Nucleus accumbens (tissue), 56 donors: Measurements from ENCODE around the gene DIP2C.
"Not testable (repeated sequence)": the region's sequence is repeated elsewhere in the genome, so short reads cannot be mapped to it uniquely, and the experiment has no call there.

Experiments
- DNase-seq, 56 donors: peaks; one replicate each; lab custom pipeline; 2025; lab: John Stamatoyannopoulos, UW

Gene DIP2C

GRCh38 chr10:478471-479245 lies 210.8 kb downstream of the DIP2C start:
- no peak for DNase-seq

DNA sequence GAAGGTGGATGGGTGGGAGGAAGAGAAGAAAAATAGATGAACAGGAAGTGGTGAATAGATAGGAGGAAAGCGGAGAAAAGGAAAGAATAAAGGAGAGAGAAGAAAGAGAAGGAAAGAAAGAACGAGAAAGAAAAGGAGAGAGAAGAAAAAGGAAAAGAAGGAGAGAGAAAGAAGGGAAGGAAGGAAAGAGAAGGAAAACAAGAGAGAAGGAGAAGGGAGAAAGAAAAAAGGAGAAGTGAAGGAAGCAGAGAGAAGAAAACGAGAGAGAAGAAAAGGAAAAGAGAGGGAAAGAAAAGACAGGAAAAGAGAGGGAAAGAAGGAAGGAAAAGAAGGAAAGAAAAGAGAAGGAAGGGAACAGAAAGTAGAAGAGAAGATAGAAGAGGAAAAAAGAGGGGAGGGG lies 211.8 kb downstream of the DIP2C start:
- no peak for DNase-seq

GRCh38 chr10:476455-476780 lies 213.1 kb downstream of the DIP2C start:
- no peak for DNase-seq

DNA sequence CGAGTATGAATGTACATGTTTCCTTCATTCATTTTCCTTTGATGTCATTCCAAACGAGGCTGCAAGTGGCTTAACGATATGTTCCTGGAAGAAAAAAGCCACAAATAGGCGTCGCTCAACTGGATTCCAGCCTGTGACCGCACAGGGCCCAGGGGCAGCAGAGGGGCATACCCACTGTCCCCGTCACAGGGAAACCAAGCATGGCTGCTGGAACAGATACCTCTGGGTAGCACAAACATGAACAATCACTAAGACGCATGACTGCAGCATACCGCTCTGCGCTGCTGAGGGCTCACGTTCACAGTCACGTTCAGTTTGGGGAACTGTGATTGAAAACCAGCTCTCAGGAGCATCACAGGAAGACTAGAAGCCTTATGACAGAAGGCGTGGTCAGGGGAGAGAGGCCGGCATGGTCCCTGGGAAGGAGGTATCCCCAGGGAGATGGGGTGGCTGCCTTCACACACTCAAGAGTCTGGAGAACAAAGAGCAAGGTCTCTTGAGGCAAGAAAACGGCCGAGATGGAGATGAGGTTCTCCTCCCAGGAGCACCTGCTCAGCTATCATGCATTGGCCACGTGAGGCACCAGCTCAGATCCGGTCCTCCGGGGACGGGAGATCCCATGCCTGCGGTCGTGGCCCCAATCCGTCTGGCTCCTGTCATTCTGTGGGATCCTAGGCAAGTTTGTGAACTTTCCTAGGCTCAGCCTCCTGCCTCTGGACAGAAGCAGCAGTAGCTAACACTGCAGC lies 213.6 kb downstream of the DIP2C start:
- DNase-seq: no peak

DNA sequence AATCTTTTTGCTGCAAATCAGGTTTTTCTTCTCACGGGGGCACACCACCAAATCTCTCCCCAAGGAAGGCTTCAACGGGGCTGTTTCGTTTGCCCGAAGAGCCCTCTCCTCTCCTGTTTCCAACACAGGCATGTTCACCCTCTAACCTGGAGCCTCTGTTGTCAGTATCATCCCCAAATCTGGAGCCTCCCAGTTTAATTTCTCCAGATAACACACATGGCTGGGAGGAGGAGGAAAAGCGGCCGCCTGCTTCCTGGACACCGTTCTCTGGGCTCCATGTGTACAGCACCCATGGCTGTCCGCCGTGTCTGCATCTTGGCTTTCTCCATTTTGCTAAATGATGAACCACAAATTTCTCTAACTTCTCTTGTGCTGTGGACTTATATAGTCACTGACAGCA lies 214.5 kb downstream of the DIP2C start:
- no peak for DNase-seq

GRCh38 chr10:474406-474805 lies 215.1 kb downstream of the DIP2C start:
- no peak for DNase-seq

DNA sequence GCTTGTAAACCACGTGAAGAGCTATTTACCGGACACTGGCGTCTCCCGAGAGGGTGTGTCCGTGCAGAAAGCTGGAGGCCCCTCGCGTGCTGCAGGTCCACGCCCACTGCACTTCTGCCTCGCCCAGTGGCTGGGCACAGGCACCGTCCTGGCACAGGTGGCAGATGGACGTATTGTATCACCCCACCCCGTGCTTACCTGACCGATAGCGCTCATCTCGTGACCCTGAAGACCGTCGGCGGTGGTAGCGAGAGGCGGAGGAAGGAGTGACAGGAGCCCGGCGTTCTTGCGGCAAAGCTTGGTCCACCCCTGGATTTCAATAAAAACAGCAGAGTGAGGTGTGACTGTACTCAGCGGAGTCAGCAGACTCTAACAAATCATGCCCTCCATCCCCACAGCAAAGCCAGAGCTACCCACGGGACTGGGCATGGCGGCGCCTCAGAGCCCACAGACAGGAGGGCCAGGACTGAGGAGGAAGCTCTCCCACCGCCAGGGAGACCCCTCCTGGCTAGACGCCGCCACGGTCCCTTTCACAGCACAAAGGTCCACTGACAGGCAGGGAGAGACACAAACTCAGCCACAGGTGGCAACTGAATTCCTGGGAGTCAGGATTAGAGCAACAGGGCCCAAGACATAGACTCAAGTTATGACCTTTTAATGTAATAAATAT lies 217.1 kb downstream of the DIP2C start:
- no peak for DNase-seq

GRCh38 chr10:470339-471003 lies 219.0 kb downstream of the DIP2C start:
- DNase-seq: peak in 1 of 56 donors; percentile 35

DNA sequence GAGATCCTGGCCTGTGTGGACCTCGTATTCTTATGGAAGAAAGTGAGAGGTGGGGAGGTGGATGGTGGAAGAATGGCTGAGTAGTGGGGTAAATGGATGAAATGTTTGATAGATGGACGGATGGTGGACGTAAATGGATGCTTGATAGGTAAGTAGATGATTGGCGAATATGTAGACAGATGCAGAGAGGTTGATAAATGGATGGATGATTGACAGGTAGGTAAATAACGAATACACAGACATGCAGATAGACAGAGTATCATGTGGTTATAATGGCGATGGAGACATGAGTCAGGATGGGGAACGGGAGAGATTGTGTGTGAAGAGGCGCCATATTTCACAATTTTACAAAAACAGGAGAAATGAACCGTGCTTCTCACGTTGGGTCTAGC lies 219.5 kb downstream of the DIP2C start:
- DNase-seq: no peak

- DNase-seq: no peak
Observed at GRCh38 chr10:459743-460142, 229.7 kb downstream of the DIP2C start.

DNA sequence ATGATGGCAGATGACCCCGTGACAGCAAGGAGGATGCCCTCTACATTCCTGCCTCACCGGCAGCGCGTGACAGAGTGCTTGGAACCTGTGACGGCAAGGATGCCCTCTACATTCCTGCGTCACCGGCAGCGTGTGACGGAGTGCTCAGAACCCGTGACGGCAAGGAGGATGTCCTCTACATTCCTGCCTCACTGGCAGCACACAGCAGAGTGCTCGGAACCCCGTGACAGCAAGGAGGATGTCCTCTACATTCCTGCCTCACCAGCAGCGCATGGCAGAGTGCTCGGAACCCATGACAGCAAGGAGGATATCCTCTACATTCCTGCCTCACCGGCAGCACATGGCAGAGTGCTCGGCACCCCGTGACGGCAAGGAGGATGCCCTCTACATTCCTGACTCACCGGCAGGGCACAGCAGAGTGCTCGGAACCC lies 231.0 kb downstream of the DIP2C start:
- DNase-seq: no peak

GRCh38 chr10:456486-456885 lies 233.0 kb downstream of the DIP2C start:
- no peak for DNase-seq

DNA sequence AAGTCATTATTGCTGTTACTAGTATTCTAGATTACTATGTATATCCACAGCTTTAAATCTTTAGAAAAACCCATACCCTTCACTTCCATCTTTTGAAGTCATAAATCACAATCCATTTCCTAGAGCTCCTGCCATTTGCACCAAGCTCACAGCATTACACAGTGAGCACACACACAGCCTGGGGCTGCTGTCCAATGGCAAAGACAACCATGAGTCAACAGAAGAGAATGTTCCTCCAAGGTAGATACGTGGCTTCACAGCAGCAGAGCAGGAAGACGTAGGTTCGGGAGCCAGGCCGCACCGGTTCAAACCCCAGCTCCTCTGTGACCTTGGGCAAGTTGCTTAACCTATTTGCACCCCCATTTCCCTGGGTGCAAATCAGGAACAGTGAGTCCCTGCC lies 234.6 kb downstream of the DIP2C start:
- DNase-seq: no peak

DNA sequence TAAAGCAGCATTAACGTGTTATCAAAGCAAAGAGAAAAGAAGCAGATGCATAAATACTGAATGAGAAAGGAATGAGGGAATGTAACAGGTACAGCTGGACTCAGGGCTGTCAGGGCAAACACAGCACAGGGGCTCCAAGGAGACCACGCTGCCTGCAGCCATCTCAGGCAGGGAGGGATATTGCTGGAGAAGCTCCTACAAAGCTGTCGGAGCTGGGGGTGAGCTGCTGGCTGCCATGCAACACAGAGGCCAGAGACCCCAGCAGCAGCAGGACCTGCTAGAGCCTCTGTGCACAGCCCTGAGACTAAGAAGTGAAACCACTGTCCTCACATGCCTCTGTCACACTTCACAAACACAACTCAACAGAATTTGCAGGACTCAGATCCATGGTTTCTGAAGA lies 235.8 kb downstream of the DIP2C start:
- DNase-seq: no peak

GRCh38 chr10:452512-453426 lies 236.7 kb downstream of the DIP2C start:
- peak in 36 of 56 donors; percentile 14 to 74 (median 38) for DNase-seq

- no peak for DNase-seq
Observed at GRCh38 chr10:451856-452255, 237.6 kb downstream of the DIP2C start.

GRCh38 chr10:451021-451471 lies 238.4 kb downstream of the DIP2C start:
- DNase-seq: no peak

- DNase-seq: no peak
Observed at GRCh38 chr10:450463-450862, 239.0 kb downstream of the DIP2C start.

DNA sequence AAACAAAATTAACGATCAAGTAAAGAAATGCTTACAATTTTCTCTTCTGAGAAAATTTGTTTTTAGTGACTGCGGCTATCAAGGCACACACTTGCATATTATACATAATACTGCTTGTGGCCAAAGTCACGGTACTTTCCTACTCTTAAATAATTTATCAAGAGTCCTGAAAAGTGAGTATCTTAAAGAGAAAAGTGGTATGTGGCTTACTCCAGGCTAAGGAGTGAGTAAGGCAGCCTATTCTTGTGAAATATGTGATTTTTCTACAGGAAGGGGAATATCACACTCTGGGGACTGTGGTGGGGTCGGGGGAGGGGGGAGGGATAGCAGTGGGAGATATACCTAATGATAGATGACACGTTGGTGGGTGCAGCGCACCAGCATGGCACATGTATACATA lies 240.1 kb downstream of the DIP2C start:
- not testable (repeated sequence) for DNase-seq

DNA sequence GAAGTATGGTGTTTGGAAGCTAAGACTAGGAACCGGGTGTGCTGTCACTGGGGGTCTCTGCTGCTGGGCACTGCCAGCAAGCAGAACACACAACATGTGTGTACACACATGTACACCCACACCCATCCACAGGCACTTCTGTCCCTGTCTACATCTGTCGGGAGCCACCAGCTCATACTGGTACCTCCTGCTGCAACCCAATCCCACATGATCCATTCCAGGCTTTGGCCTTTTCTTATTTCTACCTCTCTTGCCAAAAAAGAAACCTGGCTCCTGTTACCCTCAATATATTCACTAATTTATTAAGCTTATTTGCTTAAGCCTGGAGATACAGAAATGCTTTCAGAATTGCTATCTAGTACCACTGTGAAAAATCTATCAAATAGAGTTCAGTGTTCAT lies 246.0 kb downstream of the DIP2C start:
- no peak for DNase-seq
